HFFc6 (cell line): ENCODE measurements around the gene GAD2. TPM values are rescaled to one million over a fixed set of nuclear protein-coding genes. Genes with fewer than 3 reads are reported as not detected.

Experiments
- DNase-seq: peaks from one replicate; pipeline ENCODE4 v3.0.0-alpha.2; 2018
- H3K27ac Mint-ChIP-seq: 2 replicates; pipeline ENCODE4 v1.8.0; 2020; ENCODE audit warnings: mild to moderate bottlenecking, mixed read lengths
- H3K27me3 Mint-ChIP-seq: 2 replicates; pipeline ENCODE4 v1.8.0; 2021; ENCODE audit warnings: mild to moderate bottlenecking, moderate library complexity, mixed read lengths; ENCODE audit not compliant: insufficient read depth
- H3K36me3 Mint-ChIP-seq: 2 replicates; pipeline ENCODE4 v1.8.0; 2021; ENCODE audit warnings: low read depth, mixed read lengths
- H3K4me1 Mint-ChIP-seq: 2 replicates; pipeline ENCODE4 v1.8.0; 2020; ENCODE audit warnings: low read depth, mixed read lengths
- H3K4me3 Mint-ChIP-seq: 2 replicates; pipeline ENCODE4 v1.8.0; 2020; ENCODE audit warnings: mild to moderate bottlenecking, moderate library complexity, mixed read lengths
- H3K9me3 Mint-ChIP-seq: 2 replicates; pipeline ENCODE4 v1.8.0; 2020; ENCODE audit warnings: mild to moderate bottlenecking, mixed read lengths
- long read RNA-seq: library from polyadenylated mRNA; unstranded; transcript quantifications from one replicate; pipeline ENCODE4 v2.0.0, GENCODE V29; 2019
- total RNA-seq, 6 experiments: library from RNA; stranded (reverse); fragmentation: NEBNext Ultra II Directional; extraction: Animal tissue kit (Norgen Biotek cat#: 25700); gene quantifications; 2 replicates in 1 of 6; 3 replicates in 5 of 6; pipeline ENCODE4 v1.2.3, GENCODE V29; 2021
- TF ChIP-seq, protein P1 (sequence below): fragments of 200-600 bp; sonication (generic); IDR thresholded peaks from 2 replicates; pipeline ENCODE4 v1.5.0; 2021; ENCODE audit warnings: antibody characterized with exemption, mild to moderate bottlenecking

The GAD2 gene
- total RNA-seq: not detected
- long read RNA-seq: 0 reads

- Mint-ChIP-seq H3K36me3 (peaks cover 5% of the 10 kb centered on the region), H3K4me3 (no peak within 1 kb of the TSS), H3K27me3 (peaks cover 36% of the 10 kb centered on the region), H3K9me3 (peaks cover 26% of the 10 kb centered on the region; the same call in 1 of the 2 replicates), H3K27ac (no peak within 1 kb of the TSS), H3K4me1 (no peaks in the 10 kb centered on the region)
- DNase-seq: no peak
- TF ChIP-seq, protein P1, sequence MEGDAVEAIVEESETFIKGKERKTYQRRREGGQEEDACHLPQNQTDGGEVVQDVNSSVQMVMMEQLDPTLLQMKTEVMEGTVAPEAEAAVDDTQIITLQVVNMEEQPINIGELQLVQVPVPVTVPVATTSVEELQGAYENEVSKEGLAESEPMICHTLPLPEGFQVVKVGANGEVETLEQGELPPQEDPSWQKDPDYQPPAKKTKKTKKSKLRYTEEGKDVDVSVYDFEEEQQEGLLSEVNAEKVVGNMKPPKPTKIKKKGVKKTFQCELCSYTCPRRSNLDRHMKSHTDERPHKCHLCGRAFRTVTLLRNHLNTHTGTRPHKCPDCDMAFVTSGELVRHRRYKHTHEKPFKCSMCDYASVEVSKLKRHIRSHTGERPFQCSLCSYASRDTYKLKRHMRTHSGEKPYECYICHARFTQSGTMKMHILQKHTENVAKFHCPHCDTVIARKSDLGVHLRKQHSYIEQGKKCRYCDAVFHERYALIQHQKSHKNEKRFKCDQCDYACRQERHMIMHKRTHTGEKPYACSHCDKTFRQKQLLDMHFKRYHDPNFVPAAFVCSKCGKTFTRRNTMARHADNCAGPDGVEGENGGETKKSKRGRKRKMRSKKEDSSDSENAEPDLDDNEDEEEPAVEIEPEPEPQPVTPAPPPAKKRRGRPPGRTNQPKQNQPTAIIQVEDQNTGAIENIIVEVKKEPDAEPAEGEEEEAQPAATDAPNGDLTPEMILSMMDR: no peak
Observed at GRCh38 chr10:26216585-26217395, at the start of gene GAD2. Gene GAD2, plus strand, starts transcription at chr10:26216774. Its CDS starts 36 bp downstream, at chr10:26216810.

DNA sequence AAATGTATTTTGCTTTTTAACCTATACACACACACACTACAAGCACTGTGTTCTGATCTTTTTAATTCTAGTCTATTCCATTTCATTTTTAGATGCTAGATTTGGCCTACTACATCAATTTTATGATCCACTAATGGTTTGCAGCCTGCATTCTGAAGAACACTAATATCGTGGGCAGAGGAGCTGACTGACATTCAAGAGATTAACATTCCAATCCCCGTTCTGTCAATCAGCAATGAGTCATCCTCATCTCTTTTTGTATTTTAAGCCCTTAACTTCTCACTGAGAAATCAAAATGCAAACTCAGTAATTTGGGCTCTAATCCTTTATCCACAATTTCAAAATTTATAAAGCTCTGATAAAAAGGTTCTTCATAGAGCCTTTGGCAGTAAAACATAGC, 47.1 kb upstream of the GAD2 start:
- peaks cover 2% of the 10 kb centered on the region; the same call in 1 of the 2 replicates for H3K27me3 Mint-ChIP-seq
- H3K4me3 Mint-ChIP-seq: no peak overlapping the region
- no peaks in the 10 kb centered on the region for H3K4me1 Mint-ChIP-seq
- DNase-seq: no peak
- TF ChIP-seq, protein P1: no peak
- H3K27ac Mint-ChIP-seq: no peak overlapping the region
- no peaks in the 10 kb centered on the region for H3K36me3 Mint-ChIP-seq
- peaks cover 4% of the 10 kb centered on the region; the same call in 1 of the 2 replicates for H3K9me3 Mint-ChIP-seq

DNA sequence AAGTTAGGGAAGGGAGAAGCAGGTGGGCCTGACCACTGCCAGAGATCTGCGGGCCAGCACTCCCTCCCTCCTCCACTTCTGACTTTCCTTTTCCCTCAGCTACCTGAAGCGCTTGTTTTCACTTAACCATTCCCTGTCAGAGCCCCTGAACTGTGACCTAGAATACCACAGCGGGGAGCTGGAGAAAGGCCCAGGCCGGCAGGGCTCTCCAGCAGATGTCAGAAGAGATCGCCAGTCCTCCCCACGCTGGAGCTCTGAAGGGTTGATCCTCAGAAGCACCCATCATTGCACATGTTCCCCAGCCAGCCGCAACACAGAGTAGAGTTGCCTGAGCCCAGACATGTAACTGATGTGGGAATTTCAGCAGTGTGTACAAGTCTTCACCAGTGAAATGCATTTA, 44.4 kb upstream of the GAD2 start:
- DNase-seq: no peak
- H3K9me3 Mint-ChIP-seq: peaks cover 14% of the 10 kb centered on the region
- no peaks in the 10 kb centered on the region for H3K36me3 Mint-ChIP-seq
- no peaks in the 10 kb centered on the region for H3K4me1 Mint-ChIP-seq
- H3K27me3 Mint-ChIP-seq: peaks cover 3% of the 10 kb centered on the region; the same call in 1 of the 2 replicates
- TF ChIP-seq, protein P1: no peak
- no peak overlapping the region for H3K27ac Mint-ChIP-seq
- H3K4me3 Mint-ChIP-seq: no peak overlapping the region

- no peak for DNase-seq
- H3K4me3 Mint-ChIP-seq: no peak overlapping the region
- H3K27ac Mint-ChIP-seq: no peak overlapping the region
- peaks cover 3% of the 10 kb centered on the region; the same call in 1 of the 2 replicates for H3K27me3 Mint-ChIP-seq
- TF ChIP-seq, protein P1: no peak
- H3K36me3 Mint-ChIP-seq: no peaks in the 10 kb centered on the region
- peaks cover 14% of the 10 kb centered on the region for H3K9me3 Mint-ChIP-seq
- no peaks in the 10 kb centered on the region for H3K4me1 Mint-ChIP-seq
Observed at GRCh38 chr10:26173837-26174236, 42.7 kb upstream of the GAD2 start.

DNA sequence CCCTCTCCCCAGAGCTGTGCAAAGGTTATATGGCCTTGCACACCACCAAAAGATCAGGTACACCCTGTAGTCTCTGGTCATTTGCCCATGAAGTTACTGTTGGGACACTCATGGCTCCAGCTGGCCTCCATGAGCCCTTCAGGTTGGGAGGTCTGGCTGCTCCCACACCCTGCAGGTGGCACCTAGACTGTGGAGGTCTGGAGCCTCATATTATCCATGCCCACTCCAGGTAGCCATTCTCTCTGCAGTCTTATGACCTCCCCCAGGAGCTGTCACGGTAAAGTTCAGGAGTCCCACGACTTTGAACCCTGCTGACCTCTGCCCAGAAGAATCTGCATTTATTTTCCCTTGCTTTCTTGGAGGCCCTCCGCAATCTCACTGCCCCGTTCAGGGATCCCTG, 39.2 kb upstream of the GAD2 start:
- H3K27me3 Mint-ChIP-seq: peaks cover 1% of the 10 kb centered on the region; the same call in 1 of the 2 replicates

More for the DNA sequence above, 39.2 kb upstream of the GAD2 start:
- no peak for DNase-seq
- Mint-ChIP-seq H3K36me3 (no peaks in the 10 kb centered on the region), H3K4me3 (no peak overlapping the region), H3K9me3 (peaks cover 14% of the 10 kb centered on the region), H3K4me1 (no peaks in the 10 kb centered on the region), H3K27ac (no peak overlapping the region)
- TF ChIP-seq, protein P1: no peak
